Tibial nerve (tissue), 4 donors: ENCODE results near the gene RYR3.

ENCODE experiments used
- EP300 ChIP-seq, 2 donors: sonication (generic); formaldehyde crosslinking; IDR thresholded peaks; one replicate each; pipeline ENCODE4 v1.6.1; 2017; ENCODE audit warnings: antibody characterized with exemption in 2 of 2, mild to moderate bottlenecking in 1 of 2
- POLR2A ChIP-seq, 2 donors: fragments of 450-650 bp; IDR thresholded peaks; one replicate each; pipeline ENCODE4 v1.6.1; 2017; ENCODE audit warnings: antibody characterized with exemption in 2 of 2, mild to moderate bottlenecking in 2 of 2, moderate library complexity in 2 of 2
- TF ChIP-seq, protein P1 (sequence below), 5 experiments: fragments of 200-600 bp in 3 of 5; fragments of 450-650 bp in 2 of 5; sonication (generic) in 3 of 5; IDR thresholded peaks; one replicate each; pipeline ENCODE4 v1.5.1; 2016 to 2019; ENCODE audit warnings: antibody characterized with exemption in 5 of 5, mild to moderate bottlenecking in 3 of 5, moderate library complexity in 2 of 5

DNA sequence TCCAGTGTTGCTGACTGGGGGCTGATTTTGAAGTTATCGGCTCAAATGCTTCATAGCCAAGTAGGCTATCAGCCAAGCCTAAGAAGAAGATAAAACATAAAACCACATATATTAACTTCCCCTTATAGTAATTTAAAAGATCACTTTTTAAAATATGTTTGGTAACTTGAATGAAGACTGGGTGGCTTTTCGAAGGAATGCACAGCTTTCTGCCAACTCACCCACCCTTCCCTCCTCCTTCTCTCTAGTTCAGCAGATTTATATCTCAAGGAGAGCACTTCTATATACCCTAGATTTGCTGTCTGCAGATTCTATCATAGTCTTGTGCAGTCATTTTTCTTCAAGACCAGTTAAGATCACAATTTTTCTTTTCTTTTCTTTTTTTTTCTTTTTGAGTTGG is 468.1 kb downstream of the RYR3 start:
- TF ChIP-seq, protein P1, sequence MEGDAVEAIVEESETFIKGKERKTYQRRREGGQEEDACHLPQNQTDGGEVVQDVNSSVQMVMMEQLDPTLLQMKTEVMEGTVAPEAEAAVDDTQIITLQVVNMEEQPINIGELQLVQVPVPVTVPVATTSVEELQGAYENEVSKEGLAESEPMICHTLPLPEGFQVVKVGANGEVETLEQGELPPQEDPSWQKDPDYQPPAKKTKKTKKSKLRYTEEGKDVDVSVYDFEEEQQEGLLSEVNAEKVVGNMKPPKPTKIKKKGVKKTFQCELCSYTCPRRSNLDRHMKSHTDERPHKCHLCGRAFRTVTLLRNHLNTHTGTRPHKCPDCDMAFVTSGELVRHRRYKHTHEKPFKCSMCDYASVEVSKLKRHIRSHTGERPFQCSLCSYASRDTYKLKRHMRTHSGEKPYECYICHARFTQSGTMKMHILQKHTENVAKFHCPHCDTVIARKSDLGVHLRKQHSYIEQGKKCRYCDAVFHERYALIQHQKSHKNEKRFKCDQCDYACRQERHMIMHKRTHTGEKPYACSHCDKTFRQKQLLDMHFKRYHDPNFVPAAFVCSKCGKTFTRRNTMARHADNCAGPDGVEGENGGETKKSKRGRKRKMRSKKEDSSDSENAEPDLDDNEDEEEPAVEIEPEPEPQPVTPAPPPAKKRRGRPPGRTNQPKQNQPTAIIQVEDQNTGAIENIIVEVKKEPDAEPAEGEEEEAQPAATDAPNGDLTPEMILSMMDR (IDR thresholded peaks at IDR 0.05) = no peak
- TF ChIP-seq EP300 (IDR thresholded peaks at IDR 0.05) = no peak
- TF ChIP-seq POLR2A (IDR thresholded peaks at IDR 0.05) = no peak
